A673 (cell line): ENCODE results near the gene SPATA21. TPM values are rescaled to one million over a fixed set of nuclear protein-coding genes. Genes with fewer than 3 reads are reported as not detected.

Experiments used
- BruUV-seq: library from RNA; stranded (reverse); fragments of 400-500 nt; replicated peaks from 2 replicates; lab custom pipeline; 2021; lab: Mats Ljungman, UMichigan
- CTCF ChIA-PET: fragments of 300-600 bp; sonication (Branson Sonifier 250); formaldehyde crosslinking; loops from one replicate; lab custom pipeline; 2022; ENCODE audit warnings: antibody characterized with exemption; lab: Charles Lee
- POLR2A ChIA-PET: fragments of 300-600 bp; sonication (Branson Sonifier 250); formaldehyde crosslinking; loops from one replicate; lab custom pipeline; 2022; ENCODE audit warnings: antibody characterized with exemption; ENCODE audit not compliant: low non-redundant PET; lab: Charles Lee
- DNase-seq: peaks from one replicate; pipeline ENCODE4 v3.0.0-alpha.2; 2015; ENCODE audit warnings: low spot score
- H3K27ac ChIP-seq: fragments of 200-600 bp; sonication (generic); 2 replicates; pipeline ENCODE4 v1.5.1; 2016; ENCODE audit warnings: mixed run types, low read depth, mild to moderate bottlenecking, mixed read lengths, antibody characterized with exemption, low read length; ENCODE audit not compliant: poor library complexity, severe bottlenecking
- H3K27me3 ChIP-seq: fragments of 200-600 bp; sonication (generic); replicated peaks from 2 replicates; pipeline ENCODE4 v1.6.1; 2017; ENCODE audit warnings: mixed run types, low read depth, mild to moderate bottlenecking, mixed read lengths, antibody characterized with exemption, low read length; ENCODE audit not compliant: insufficient read depth, poor library complexity
- H3K36me3 ChIP-seq: fragments of 200-600 bp; sonication (generic); 2 replicates; pipeline ENCODE4 v1.6.1; 2016; ENCODE audit warnings: mixed run types, mild to moderate bottlenecking, mixed read lengths, antibody characterized with exemption, low read length; ENCODE audit not compliant: insufficient read depth, poor library complexity, severe bottlenecking
- H3K4me1 ChIP-seq: fragments of 200-600 bp; sonication (generic); 2 replicates; pipeline ENCODE4 v1.6.1; 2017; ENCODE audit warnings: mixed run types, mild to moderate bottlenecking, mixed read lengths, antibody characterized with exemption, low read length; ENCODE audit not compliant: insufficient read depth, poor library complexity, severe bottlenecking
- H3K4me3 ChIP-seq: fragments of 200-600 bp; sonication (generic); 2 replicates; pipeline ENCODE4 v1.5.1; 2016; ENCODE audit warnings: low read depth, mixed run types, mild to moderate bottlenecking, mixed read lengths, low read length; ENCODE audit not compliant: poor library complexity, severe bottlenecking
- H3K9me3 ChIP-seq: fragments of 200-600 bp; sonication (generic); 2 replicates; pipeline ENCODE4 v1.6.1; 2016; ENCODE audit warnings: mixed run types, low read depth, mild to moderate bottlenecking, mixed read lengths, antibody characterized with exemption, low read length; ENCODE audit not compliant: poor library complexity, severe bottlenecking
- CTCF ChIP-seq: fragments of 300-800, 200-600 bp; sonication (generic); conservative IDR thresholded peaks from 2 replicates; pipeline ENCODE4 v1.5.1; 2017; ENCODE audit warnings: low read depth, mild to moderate bottlenecking, antibody characterized with exemption, low read length, moderate library complexity, mixed read lengths
- EZH2 ChIP-seq: fragments of 200-600 bp; sonication (generic); IDR thresholded peaks from 2 replicates; pipeline ENCODE4 v1.6.1; 2017; ENCODE audit warnings: borderline replicate concordance, low read depth, mild to moderate bottlenecking, mixed read lengths, antibody characterized with exemption, low read length; ENCODE audit not compliant: poor library complexity, severe bottlenecking
- intact Hi-C: fragments of 100-400 bp; cut with micrococcal nuclease; formaldehyde crosslinking; loops from one replicate; pipeline ENCODE4 v1.10.0; 2022; ENCODE audit not compliant: unreplicated experiment
- total RNA-seq: library from RNA; stranded (reverse); gene quantifications from 2 replicates; pipeline ENCODE4 v1.2.3, GENCODE V29; 2021

The SPATA21 gene
- total RNA-seq, 1 experiment from 2014 or later: not detected

GRCh38 chr1:16391411-16391810, 45.8 kb downstream of the SPATA21 start:
- intact Hi-C loops: no loop called here
- no TSS peak for BruUV-seq
- Histone ChIP-seq H3K9me3 (no peaks in the 10 kb centered on the region), H3K27ac (peak overlapping the region; percentile 29), H3K4me3 (no peak overlapping the region), H3K4me1 (no peaks in the 10 kb centered on the region), H3K27me3 (no peaks in the 10 kb centered on the region), H3K36me3 (peaks cover 21% of the 10 kb centered on the region)
- TF ChIP-seq EZH2: no peak
- no peak for DNase-seq
- POLR2A ChIA-PET: no interaction called here
- CTCF ChIA-PET: no interaction called here

GRCh38 chr1:16387201-16388188, 49.7 kb downstream of the SPATA21 start:
- Histone ChIP-seq H3K4me1 (no peaks in the 10 kb centered on the region), H3K36me3 (no peaks in the 10 kb centered on the region), H3K9me3 (no peaks in the 10 kb centered on the region), H3K4me3 (no peak overlapping the region), H3K27me3 (no peaks in the 10 kb centered on the region), H3K27ac (no peak overlapping the region)
- TF ChIP-seq EZH2: no peak
- TF ChIP-seq CTCF: no peak
- intact Hi-C loops: no loop called here
- BruUV-seq: no TSS peak
- POLR2A ChIA-PET: no interaction called here
- no peak for DNase-seq
- CTCF ChIA-PET: no interaction called here

GRCh38 chr1:16386454-16387113, 50.6 kb downstream of the SPATA21 start:
- BruUV-seq: no TSS peak
- H3K27me3 ChIP-seq: no peaks in the 10 kb centered on the region
- CTCF ChIA-PET: no interaction called here
- H3K4me1 ChIP-seq: no peaks in the 10 kb centered on the region
- H3K9me3 ChIP-seq: no peaks in the 10 kb centered on the region
- no peak overlapping the region for H3K4me3 ChIP-seq
- no peaks in the 10 kb centered on the region for H3K36me3 ChIP-seq
- no peak for DNase-seq
- POLR2A ChIA-PET: no interaction called here
- intact Hi-C loops: no loop called here
- no peak for TF ChIP-seq EZH2
- TF ChIP-seq CTCF: no peak
- no peak overlapping the region for H3K27ac ChIP-seq
